ENCODE results near the gene KRTAP12-2.

Gene KRTAP12-2

DNA sequence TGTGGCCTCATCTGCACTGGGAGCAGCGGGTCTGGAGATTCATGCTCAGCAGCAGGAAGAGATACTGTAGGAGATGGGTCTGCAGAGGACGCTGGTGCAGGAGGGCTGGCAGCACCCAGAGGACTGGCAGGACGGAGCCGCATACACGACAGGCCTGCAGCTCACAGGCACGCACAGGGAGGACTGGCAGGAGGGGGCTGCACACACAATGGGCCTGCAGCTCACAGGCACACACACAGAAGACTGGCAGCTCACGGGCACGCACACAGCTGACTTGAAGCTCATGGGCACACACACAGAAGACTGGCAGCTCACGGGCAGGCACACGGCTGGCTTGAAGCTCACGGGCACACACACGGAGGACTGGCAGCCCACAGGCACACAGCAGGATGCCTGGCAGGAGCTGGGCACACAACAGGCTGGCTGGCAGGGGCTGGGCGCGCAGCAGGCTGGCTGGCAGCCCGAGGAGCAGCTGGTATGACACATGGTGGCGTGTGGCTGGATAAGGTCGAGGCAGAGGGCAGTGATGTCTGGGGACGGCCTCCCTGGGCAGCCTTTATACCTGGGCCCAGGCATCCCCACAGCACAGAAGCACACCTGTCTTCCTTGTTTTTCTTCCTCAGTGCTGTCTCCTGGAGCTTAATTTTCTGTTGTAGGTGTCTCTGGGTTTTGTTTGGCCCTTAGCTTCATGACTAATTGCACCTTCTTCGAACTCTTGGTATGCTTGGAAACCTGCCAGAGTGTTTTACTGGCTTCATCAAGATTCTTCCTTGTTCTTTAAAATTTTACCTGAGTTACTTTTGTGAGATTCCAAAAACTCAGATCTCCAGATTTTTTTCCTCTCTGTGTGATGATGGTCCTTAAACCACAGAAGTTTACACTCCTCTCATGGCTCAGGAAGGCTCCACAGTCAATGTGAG lies at the start of gene KRTAP12-2:
KRTAP12-2 (minus strand) TSS at position 527 of the 920 bp plus-strand sequence; CDS start at position 486, 41 bp downstream.
- no peak for DNase-seq (ENCODE audit: low read depth in 2 of 2)

DNA sequence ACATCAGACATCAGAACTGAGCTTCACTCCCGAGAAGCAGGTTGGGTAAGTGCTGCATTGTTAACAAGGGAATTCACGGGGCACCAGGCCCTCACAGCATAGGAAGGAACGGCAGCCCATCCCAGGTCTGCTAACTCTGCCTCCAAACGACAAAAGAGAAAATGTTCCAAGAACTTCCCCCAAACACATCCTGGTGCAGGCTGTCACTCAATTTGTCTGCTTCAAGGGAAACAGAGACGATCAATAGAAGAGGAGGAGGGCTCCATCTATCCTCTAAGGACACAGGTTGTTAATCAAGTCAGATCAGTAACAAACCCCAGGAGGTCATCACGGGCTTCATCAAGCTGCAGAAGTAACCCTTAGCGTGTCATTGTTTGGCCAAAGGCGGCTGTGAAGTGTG lies 48.2 kb upstream of the KRTAP12-2 start:
- no peak for DNase-seq (ENCODE audit: low read depth in 2 of 2)

DNA sequence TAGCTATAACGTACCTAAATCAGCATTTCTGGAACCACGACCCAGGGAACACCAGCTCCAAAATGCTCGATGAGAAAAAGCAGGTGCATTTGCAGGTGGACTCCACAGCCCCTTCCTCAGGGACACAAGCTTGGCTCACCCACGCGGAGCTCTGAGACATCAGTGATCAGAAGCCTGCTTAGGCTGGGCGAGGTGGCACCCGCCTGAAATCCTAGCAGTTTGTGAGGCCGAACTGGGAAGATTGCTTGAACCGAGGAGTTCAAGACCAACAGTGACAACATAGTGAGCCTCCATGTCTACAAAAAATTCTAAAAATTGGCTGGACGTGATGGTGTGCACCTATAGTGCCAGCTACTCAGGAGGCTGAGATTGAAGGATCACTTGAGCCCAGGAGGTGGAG lies 47.1 kb upstream of the KRTAP12-2 start:
- DNase-seq (ENCODE audit: low read depth in 2 of 2) = no peak

GRCh38 chr21:44713130-44713529 lies 46.4 kb upstream of the KRTAP12-2 start:
- no peak for DNase-seq (ENCODE audit: low read depth in 2 of 2)

DNA sequence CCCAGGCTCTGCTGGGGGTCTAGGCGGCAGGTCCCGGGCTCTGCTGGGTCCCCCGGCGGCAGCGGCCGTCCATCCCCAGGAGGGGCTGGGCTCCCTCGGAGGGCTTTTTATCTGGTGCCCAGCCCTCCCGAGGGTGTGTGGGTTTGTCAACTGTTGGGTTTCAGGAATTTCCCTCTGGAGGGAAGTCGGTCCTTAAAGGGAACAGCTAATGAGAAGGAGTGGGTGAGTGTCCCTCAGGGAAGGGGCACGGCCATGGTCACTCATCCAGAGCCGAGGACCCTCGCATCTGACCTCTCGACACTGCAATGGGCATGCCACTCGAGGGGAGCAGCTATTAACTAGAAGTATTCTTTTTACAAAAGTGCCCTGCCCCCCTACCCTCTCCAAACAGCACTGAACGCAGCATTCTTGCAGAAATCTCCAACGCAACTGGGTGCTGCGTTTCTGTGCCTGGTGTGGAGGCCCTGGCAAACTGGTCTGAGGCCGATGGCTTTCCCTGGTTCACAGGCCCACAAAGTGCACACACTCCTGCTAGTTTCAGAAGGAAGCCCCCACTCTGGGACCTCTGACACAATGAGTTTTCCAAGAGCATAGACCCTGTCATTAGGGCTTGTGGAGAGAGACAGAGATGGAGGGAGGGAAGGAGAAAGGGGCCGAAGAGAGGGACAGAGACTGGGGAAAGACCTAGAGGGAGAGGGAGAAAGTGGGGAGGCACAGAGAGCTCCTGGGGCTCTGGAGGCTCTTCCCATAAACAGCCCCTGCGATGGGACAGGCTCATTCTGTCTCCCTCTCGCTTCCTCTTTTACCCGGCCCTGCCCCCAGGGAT lies 45.7 kb upstream of the KRTAP12-2 start:
- no peak for DNase-seq (ENCODE audit: low read depth in 2 of 2)

GRCh38 chr21:44711327-44712202 lies 44.8 kb upstream of the KRTAP12-2 start, which contains the start of gene TSPEAR:
Gene TSPEAR (minus strand): TSS chr21:44711572. CDS start chr21:44711514, 58 bp downstream.
- DNase-seq (ENCODE audit: low read depth in 2 of 2) = no peak

DNA sequence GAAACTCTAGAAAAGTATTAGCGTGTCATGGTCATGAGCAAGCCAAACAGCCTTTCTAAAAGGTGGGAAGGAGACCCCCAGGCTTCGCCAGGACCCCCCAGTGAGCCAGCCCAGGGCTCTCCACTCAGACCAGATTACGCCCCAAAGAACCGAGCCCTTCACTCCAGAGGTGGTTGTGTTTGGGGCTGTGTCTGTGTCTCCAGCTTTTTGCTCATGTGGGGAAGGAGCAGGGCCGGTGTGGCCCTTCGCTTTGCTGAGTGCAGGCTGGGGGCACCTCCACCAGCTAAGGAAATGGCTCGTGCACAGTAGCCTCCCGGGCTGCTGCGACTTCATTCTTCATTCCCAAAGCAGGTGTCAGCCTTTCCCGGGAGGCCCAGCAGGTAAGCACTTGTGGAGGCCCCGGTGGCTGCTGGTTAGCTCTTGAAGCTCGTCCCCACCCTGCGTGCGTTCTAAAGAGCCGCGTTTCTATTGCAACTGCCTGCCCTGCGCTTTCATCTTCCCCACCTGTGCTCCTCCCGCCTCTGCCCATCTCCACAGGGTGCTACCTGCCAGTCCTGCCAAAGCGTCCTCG lies 44.1 kb upstream of the KRTAP12-2 start:
- DNase-seq (ENCODE audit: low read depth in 2 of 2) = no peak

- DNase-seq (ENCODE audit: low read depth in 2 of 2) = no peak
Observed at GRCh38 chr21:44710294-44710665, 43.6 kb upstream of the KRTAP12-2 start.

DNA sequence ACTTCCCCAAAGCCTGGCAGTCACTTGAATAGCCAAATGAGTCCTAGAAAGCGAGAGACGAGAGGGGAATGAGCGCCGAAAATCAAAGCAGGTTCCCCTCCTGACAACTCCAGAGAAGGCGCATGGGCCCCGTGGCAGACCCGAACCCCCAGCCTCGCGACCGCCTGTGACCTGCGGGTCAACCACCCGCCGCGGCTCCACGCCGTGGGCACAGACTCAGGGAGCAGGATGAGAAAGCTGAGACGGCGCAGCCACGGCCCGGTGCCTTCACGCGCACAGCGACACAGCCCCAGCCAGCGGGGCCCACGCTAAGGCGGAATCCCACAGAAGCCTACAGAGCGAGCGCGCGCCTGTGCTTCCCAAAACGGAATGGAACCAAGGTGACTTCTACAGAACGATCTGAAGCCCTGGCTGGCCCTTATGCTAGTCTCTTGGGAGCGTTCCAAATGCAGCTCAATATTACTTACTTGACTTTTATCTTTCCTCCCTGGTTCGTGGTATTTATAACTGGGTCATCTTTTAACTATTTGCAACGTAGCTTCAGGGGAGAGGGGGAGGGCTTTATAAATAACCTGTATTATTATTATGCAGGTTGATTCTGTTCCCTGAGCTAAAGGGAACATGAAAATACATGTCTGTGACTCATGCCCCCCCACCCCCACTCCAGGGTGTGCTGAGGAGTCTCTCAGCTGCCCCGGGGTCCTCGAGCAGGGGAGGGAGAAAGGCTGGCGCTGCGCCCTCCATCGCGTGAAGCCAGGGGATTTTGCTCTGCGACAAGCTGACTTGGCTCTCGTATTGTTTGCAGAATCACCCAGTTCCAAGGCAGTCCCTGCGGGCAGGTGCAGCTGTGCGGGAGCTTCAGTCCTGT lies 42.9 kb upstream of the KRTAP12-2 start:
- DNase-seq (ENCODE audit: low read depth in 2 of 2) = no peak

GRCh38 chr21:44708866-44709425 lies 42.2 kb upstream of the KRTAP12-2 start:
- no peak for DNase-seq (ENCODE audit: low read depth in 2 of 2)

- no peak for DNase-seq (ENCODE audit: low read depth in 2 of 2)
Observed at GRCh38 chr21:44708213-44708865, 41.6 kb upstream of the KRTAP12-2 start.

DNA sequence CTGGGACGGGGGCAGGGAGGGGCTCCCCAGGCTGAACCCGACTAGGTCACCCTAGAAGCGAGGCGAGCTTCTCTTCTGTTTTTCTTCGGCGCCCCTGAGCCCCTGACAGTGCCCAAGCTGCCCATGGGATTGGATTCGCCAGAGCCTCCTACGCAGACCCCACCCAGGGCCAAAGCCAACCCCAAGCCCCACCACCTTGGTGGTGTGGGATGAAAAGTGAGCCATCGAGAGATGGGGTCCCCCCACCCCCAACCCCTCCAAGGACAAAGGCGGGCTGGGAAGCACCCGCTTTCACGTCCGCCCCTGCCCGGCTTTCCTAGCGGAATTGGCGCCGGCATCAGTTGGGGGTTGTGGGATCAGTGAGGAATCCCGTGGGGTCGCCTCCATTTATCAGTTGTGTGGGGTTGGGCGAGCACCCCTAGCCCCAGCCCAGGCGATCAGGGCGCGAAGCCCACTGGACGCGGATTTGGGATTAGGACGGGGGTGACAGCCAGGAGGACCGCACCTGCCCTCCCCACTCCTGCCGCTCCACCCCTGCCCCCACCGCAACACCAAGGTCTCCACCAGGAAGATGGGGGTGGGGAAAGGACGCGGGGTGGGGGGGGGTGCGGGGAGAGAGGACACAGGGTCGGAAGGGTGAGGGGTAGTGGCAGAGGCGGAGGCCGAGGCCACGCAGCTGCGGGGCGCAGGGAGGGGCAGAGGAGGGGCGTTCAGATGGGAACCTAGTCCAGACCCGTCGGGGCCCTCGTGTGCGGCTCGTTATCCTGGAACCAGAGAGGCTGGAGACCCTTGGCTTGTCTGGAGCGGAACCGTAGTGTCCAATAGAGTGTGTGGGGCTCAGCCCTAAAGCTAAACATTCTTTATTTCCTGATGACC lies 40.2 kb upstream of the KRTAP12-2 start:
- DNase-seq (ENCODE audit: low read depth in 2 of 2) = no peak

DNA sequence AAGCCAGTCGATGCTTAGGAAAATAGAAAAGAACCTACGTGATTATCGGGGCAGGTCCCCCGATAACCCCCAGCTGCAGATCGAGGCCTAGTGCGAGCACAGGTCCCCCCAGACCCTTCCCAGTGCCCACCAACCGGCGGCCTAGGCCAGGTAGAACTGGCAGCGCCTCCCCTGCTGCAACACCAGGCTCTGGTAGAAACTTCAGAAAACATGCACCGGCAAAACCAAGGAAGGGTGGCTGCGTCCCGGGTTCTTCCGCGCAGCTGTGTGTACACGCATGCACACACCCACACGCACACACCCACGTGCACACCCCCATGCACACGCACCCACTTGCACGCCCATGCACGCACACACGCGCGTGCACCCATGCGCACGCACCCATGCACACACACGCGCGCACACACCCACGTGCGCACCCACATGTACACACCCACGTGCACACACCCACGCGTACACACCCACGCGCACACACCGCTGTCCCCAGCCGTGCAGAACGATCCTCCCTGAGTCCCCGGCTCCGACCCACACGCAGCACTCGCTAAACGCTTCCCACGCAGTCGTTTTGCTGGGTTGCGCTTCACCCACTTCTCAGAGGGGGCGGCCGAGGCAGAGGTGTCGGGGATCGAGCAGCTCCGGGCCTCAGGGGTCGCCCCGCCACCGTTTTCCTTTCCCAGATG lies 39.4 kb upstream of the KRTAP12-2 start:
- no peak for DNase-seq (ENCODE audit: low read depth in 2 of 2)

- DNase-seq (ENCODE audit: low read depth in 2 of 2) = no peak
Observed at GRCh38 chr21:44704636-44705001, 37.9 kb upstream of the KRTAP12-2 start.

- DNase-seq (ENCODE audit: low read depth in 2 of 2) = no peak
Observed at GRCh38 chr21:44703731-44704635, 37.3 kb upstream of the KRTAP12-2 start.

DNA sequence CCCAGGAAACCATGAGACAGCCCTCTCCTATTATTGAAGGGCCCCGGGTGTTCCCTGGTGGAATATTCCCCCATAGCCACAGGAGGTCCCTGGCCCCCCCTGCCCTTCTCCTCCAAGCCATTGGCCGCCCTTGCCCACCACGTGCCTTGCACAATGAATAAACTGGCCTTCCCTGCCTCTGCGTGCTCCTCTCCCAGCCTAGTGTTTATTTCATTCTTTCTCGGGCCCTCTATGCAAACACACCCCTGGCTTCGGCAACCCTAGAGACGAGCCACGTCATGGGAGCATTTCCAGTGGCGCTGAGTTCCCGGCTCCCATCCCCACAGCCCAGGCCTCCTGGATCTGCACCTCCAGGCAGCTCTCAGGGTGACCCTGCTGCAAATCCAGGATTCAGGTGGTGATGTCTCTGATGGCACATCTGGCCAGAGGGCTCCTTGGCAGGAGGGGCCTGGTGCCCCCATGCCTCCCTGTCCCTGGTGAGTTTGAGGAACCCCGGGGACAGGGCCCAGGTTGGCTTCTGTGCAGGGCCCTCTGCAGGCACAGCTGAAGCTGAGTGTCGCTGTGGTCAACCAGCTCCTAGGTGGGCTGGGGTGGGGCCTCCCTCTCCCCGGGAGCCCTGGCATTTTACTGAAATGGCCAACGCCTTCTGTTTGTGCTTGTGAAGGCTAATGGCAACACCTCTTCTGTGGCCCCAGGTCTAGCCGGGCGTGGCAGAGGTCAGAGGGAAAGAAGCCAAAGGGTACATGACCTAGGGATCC lies 36.4 kb upstream of the KRTAP12-2 start:
- DNase-seq (ENCODE audit: low read depth in 2 of 2) = no peak
